ENCODE data around the gene LIN52.

LIN52 gene

GRCh38 chr14:74241652-74242017 is 156.9 kb downstream of the LIN52 start:
- no peak for TF ChIP-seq POLR2A (IDR thresholded peaks at IDR 0.05; ENCODE audit: low read depth, low read length)
- DNase-seq (ENCODE audit: insufficient read length, low spot score) = no peak
- no peak for FAIRE-seq

- FAIRE-seq (no peak), DNase-seq (ENCODE audit: insufficient read length, low spot score) (no peak)
- TF ChIP-seq POLR2A (IDR thresholded peaks at IDR 0.05; ENCODE audit: low read depth, low read length) = no peak
Observed at GRCh38 chr14:74242021-74242779, 157.4 kb downstream of the LIN52 start.

DNA sequence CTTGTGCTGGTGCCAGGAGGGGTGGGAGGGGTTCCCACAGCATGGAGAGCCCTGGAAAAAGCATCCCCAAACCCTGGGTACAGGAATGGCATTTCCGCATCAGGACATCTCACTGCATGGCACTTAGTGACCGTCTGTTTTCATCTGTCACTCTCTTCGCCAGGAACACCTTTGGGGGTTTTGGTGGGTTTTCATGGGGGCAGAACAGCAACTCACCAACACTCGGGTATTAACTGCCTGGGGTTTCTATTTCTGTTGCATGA is 158.0 kb downstream of the LIN52 start:
- FAIRE-seq (no peak), DNase-seq (ENCODE audit: insufficient read length, low spot score) (no peak)
- no peak for TF ChIP-seq POLR2A (IDR thresholded peaks at IDR 0.05; ENCODE audit: low read depth, low read length)

- no peak for TF ChIP-seq POLR2A (IDR thresholded peaks at IDR 0.05; ENCODE audit: low read depth, low read length)
- no peak for FAIRE-seq
- DNase-seq (ENCODE audit: insufficient read length, low spot score) = no peak
Observed at GRCh38 chr14:74243051-74243450, 158.3 kb downstream of the LIN52 start.

DNA sequence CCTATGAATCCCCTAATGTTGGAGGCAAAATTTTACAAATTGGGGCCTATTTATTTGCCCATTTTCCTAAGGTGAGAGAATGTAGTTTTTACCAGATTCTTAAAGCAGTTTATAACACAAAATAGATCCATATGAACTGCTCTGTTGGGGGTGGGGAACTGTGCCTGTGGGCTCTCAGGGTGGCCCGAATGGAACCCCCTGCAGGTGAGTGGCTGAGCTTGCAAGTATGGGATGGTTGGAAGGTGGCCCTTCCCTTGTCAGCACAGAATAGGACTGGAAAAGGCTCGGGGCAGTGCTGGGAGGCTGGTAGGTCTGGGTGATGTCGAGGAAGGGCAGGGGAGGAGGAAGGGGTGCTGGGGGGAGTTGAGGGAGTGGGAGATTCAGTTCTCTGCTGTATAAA is 159.4 kb downstream of the LIN52 start:
- no peak for TF ChIP-seq POLR2A (IDR thresholded peaks at IDR 0.05; ENCODE audit: low read depth, low read length)
- no peak for DNase-seq (ENCODE audit: insufficient read length, low spot score)
- no peak for FAIRE-seq

DNA sequence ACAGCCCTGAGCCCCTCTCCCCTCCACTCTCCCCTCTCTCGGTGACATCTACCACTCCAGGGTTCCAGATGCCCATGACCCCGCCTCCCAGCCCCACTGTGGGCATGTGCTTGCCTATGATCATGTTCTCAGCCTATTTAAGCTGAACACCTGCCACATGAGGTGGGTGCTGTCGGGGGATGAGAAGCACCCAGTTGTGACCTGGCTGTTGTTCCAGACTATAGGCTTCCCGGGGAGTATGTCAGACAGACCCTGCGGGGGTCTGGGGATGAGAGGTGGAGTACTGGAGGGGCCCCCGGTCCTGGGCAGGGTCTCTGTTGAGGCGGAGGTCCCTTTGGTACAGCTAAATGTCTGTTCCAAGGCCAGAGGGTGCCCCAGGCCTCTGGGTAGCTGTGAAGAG is 160.5 kb downstream of the LIN52 start:
- FAIRE-seq = no peak
- no peak for TF ChIP-seq POLR2A (IDR thresholded peaks at IDR 0.05; ENCODE audit: low read depth, low read length)
- no peak for DNase-seq (ENCODE audit: insufficient read length, low spot score)

DNA sequence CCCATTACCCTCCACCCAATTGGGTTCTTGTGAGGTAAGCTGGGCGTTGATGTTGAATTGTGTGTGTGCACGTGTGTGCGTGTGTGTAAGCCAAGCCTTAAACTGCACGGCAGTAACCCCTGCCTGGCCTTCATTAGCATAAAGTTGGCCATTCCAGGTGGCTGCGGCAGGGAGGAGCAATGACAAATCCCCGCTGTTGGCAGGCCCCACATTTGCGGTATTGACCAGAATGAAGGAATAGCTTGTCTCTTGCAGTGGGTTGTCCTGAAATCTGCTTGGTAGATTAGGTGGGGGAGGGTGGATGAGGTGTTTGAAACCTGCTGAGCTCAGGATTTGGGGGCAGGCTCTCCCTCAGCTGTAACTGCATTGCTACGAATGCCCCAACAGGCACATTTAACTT is 161.8 kb downstream of the LIN52 start:
- FAIRE-seq (no peak), DNase-seq (ENCODE audit: insufficient read length, low spot score) (no peak)
- no peak for TF ChIP-seq POLR2A (IDR thresholded peaks at IDR 0.05; ENCODE audit: low read depth, low read length)

- no peak for FAIRE-seq
- TF ChIP-seq POLR2A (IDR thresholded peaks at IDR 0.05; ENCODE audit: low read depth, low read length) = no peak
- DNase-seq (ENCODE audit: insufficient read length, low spot score) = no peak
Observed at GRCh38 chr14:74248017-74248416, 163.3 kb downstream of the LIN52 start.

GRCh38 chr14:74249433-74250375 is 164.9 kb downstream of the LIN52 start:
- no peak for DNase-seq (ENCODE audit: insufficient read length, low spot score)
- no peak for TF ChIP-seq POLR2A (IDR thresholded peaks at IDR 0.05; ENCODE audit: low read depth, low read length)
- FAIRE-seq = no peak

Measured in H54 (cell line).